Activated CD4-positive, alpha-beta T cell treated with anti-CD3 and anti-CD28 coated beads for 1 hour (primary cell): ENCODE results near the gene PFKFB4.

Experiments used
- DNase-seq: peaks from one replicate; pipeline ENCODE4 v3.0.0-alpha.2; 2020

The PFKFB4 gene

DNA sequence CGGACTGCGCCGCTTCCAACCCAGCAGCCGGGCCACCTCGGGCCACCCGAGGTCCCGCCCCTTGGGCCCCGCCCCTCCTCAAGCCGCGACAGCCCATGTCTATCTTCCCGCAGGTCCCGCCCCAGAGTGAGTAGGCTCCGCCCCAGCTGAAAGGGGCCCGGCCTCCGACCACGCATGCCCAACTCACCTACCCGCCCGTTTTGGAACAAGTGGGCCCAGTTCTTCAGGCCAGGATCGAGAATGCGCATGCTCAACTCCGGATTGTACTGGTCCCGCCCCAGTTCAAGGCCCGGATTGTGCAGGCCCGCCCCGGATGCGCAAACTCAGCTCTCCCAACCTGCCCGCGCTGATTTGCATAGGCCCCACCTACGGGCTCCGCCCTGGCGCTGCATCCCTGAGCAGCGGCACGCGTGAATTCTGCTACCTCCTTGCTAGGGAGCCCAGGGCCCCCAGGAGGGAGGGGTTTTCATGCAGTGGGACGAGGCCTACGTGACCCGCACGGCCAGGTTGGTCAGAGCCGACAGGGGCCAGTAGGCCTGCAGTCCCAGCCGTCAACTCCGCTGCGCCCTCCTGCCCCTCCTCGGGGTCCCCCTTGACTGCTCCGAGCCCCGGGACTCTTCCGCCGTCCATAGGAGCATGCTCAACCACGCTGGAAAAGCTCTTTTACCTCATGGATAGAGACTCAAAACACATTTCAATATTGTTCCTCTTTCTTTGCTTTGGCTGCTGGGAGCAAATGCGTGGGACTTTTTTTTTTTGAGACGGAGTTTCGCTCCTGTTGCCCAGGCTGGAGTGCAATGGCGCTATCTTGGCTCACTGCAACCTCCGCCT is at the start of gene PFKFB4:
PFKFB4 (minus strand) TSS at position 8 of the 831 bp plus-strand sequence. CDS start 26 bp downstream, outside the sequence.
- DNase-seq = peak; percentile 99

DNA sequence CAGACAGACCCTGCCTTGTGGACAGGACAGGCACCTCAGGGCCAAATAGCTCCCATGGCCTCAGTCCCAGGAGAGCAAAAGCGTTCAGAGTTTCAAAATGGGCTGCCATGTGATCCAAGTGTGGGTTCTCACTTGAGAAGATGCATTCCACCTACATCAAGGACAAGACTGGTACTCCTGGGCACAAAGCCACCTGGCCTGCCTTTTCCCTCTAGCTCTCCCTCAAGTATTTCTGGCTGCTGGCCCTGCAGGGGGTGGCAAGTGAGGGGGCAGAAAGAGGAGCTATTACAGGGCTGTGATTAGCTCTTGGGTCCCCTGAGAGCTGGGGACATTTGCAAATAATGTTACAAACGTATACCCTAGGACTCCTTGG is 45.0 kb upstream of the PFKFB4 start:
- no peak for DNase-seq

DNA sequence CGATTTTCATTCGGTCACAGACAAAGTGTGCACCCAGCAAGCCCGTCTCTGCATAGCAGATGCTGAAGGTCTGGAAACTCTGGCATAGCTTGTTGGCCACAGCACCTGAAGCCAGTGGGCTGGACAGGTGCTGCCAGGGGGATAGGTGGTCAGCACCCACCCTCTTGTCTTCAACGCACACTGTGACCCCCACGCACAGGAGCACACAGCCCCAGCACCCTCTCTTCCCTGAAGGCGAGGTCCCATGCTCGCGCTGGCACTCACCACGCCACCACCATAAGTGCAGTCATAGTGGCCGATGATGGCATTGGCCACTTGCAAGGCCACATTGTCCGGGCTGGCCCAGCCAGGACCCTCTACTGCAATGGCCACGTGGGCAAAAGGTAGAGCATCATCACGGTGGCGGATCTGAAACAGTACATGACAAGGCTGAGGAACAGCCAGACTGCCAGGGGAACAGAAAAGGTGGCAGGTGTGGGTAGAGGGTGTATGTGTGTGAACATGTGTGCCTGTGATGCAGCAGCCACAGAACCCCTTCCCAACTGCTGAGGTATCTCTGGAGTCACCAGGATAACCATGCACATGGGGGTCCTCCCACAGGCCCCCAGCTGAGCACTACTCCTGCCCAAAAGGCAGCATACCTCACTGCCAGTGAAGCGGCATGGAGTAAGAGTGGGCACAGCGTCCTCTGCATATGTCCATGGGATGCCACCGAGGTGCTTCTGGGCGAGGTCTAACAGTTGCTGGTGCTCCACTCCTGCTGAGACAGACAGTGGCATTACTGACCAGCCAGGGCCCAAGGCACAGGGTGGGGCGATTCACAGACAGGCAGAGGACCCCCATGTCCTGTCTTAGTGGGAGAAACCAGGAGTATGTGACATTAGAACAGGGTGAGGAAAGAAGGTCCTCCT is 44.4 kb upstream of the PFKFB4 start:
- no peak for DNase-seq

DNA sequence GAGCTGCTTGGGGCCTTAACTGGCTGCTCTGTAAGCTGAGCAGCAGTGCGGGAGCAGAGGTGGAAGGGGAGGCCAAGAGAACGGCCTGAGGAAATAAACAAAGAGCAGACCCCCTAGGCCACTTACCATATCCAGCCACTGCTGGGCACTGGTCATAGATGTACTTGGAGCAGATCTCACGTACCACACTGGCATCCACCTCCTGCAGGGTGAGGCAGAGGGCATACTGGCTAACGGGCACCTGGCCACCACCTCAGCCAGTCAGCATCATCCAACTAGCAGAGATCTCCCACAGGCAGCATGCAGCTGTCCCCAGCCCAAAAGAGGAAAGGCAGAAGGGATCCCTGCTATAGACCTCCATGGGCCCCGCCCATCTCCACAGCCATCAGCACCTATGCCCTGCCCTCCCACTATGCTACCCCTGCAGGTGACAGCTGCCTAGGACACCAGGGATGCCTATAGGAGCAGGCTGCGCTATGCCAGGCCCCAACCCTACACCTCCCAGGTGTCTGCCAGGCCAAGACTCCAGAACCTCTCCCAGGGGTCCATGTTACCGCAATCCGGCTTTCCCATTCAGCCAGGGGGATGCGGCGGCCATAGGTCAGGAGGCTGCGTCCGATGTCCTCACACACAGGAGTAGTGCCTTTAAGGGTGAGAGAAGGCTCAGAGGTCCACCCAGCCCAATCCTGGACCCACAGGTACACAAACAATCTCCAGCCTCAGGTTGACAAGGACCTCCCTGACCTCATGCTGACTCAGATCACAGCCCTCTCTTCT is 43.1 kb upstream of the PFKFB4 start:
- DNase-seq = no peak

DNA sequence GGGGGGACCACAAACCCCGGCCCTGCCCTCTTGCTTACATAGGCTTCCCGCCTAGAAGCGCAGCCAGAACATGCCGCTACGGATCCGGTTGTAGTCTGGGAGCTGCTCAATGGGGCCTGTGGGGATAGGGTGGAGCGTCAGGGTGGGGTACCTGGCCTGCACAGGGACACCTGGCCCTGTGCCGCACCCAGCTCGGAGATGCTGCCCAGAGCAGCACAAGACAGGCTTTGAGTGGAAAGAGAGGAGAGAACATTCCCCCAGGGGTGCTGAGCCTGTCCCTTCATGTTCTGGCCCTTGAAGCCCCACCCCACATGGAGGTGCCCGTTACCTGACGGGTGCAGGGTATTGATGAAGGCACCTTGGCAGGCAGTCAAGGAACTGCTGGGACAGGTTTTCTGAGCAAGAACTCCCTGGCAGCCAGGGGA is 42.5 kb upstream of the PFKFB4 start:
- DNase-seq = no peak

DNA sequence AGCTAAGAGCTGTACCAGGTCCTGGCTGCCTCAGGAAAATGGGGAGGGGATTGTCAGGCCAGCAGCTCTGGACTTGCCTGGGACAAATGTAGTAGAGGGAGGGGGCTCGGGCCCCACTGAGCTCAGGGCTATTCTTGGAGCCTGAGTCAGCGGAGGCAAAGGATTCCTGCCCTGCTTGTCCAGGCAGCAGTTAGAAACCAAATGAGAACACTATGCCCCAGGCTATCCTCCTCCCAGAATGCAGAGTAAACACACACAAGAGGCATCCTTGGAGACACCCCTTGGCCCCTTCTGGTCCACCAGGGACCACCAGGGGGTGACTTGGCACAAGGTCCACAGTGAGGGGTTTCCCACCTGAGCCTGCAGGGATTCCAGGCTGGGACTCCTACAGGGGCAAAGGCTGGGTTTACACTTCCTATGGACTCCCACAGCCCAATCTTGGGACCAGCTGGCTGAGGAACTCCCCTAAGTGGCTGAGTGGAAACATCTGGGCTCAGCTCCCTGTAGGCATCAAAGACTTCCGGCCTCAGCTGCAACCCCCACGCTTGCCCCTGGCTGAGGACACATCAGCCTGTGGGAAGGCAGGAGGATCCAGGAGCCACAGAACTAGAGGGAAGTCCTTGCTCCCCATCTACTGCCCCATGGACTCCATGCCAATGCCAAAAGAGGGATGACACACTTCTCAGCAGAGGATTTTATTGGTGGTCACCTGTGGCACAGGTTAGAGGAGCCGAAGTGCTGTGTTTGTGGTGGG is 41.9 kb upstream of the PFKFB4 start:
- DNase-seq = no peak

DNA sequence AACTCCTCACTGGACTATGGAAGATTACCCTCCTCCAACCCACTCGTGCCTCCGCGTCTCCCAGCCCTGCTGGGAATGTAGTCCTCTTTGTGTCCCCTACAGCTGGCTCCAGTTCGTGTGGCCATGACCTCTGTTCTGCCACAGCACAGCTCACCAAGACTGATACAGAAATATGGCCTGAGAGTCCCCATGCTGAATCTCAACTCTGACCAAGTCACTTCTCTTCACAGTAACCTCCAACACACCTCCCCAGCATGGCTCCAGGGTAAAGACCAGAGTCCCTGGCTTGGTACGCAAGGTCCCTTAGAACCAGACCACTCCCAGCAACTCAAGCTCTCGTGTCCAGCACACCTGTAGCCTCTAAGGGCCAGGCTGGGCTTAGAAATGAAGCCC is 40.8 kb upstream of the PFKFB4 start:
- no peak for DNase-seq

DNA sequence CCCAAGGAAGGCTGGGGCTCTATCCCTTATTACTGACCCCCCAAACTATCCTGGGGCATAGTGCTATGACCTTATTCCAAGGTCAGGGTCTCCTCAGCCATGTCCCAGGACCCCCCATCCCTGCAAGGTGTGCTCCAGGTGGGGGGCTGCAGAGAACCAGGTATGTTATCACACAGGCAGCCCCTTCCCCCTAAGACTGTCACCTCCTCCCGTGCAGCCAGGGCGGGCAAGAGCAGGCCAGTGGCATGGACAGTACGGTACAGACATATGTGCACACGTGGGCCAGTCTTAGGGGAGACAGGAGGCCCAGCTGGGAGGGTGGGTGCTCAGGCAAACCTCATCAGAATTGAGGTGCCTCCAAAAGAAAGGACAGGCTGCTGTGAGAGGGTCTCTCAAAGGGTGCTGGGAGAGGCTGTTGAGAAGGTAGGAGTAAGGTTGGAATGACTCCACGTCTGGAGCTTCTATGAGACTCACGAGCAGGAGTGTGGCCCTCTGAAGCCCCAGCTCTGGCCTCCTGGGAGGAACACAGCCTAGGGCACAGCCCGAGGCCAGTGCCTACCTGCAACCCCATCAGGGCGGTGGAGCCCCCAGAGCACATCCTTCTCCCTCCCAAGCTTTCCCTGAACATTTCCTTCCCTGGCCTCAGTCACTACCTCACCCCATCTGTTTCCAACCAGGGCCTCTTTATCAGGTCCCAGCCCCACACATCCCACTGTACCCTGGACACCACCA is 40.2 kb upstream of the PFKFB4 start:
- DNase-seq = no peak

DNA sequence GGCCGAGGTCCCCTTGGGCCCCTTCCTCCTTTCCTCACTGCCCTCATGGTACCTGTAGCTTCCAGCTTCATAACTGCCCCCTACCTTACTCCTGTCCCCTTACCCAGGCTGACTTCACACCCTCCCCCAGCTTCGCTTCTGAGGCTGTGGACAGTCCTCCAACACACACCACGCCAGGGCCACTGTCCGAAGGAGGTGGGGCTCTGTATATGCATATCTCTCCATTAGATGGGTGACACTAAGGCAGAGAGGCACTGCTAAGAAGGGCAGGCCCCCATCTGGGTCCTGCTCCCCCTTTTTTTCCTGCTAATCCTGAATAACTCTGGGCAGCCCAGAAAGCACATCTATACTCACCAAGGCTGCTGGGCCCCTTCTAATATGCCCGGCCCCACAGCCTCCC is 39.6 kb upstream of the PFKFB4 start:
- DNase-seq = no peak

DNA sequence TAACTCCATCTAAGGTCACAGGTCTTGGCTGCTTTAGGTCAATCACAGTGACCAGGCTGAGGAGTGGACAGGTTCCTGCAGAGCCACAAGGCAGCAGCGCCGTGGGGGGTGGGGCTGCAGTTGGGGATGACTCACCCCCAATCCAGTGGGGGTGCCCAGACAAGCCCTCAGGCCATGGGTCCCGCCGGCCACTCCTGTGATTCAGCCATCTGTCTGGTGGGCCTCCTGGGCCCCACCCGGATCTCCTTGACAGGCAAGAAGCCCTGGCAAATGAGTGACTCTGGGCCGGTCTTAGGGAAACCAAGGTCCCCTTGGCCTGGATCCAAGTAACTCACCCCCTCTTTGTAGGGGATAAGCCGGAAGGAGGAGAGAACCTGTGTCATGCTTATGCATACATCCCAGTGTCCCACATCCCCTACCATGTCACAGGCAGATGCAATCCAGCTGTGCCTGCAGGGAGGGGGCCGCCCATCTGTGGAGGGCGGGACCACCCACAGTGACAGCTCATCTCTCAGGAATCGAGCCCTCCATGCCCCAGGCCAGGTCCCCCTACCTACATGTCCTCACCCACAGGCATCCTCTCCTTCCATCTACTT is 39.0 kb upstream of the PFKFB4 start:
- DNase-seq = no peak

DNA sequence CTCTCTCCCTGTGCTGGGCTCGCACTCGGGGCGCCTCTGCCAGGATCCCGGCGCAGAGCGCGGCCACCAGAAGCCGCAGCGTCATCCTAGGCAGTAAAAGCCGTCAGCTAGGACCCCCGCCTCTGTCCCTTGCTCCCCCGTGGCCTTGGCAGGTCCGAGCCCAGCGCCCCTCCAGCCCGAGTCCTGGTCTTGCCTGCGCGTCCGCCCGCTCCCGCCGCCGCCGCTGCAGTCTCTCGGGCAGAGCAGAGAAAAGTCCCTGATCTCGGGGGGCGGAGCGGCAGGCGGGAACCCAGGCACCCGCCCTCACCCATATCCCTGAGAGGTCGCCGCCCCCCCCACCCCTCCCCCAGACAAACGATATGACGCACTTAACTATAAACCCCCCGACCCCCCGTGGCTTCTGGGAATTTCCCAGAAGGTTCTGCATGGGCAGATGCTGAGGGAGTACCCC is 38.5 kb upstream of the PFKFB4 start, which contains the start of gene COL7A1:
COL7A1 (minus strand) TSS at position 255 of the 451 bp plus-strand sequence; CDS start at position 85, 170 bp downstream.
- DNase-seq = no peak

DNA sequence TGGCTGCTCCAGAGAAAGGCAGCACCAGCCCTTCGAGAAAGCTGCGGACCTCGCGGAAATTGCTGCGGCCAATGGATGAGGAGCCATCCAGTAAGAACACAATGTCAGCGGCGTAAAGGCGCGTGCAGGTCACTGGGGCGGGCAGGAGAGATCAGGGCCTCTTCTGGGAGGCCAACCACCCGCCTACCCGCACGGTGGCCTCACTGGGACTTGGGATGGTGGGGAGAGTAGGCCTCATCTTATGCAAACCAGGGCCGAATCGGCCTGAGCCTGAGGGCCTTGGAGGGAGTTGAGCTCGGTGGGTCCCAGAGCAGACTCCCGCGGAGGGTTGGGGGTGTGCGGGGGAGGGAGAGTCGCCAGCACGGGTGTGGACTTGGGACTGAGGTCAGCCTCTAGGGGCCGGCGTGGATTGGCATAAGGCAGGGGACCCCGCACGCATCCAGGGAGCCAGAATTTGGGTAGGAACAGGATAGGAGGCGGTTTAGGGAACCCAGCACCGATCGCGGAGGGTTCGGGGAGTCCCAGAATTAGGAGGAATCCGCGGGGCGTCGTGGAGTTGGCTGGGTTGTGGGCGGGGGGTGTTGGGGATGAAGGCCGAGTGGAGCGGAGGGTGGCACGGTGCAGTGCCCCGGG is 37.9 kb upstream of the PFKFB4 start:
- no peak for DNase-seq

DNA sequence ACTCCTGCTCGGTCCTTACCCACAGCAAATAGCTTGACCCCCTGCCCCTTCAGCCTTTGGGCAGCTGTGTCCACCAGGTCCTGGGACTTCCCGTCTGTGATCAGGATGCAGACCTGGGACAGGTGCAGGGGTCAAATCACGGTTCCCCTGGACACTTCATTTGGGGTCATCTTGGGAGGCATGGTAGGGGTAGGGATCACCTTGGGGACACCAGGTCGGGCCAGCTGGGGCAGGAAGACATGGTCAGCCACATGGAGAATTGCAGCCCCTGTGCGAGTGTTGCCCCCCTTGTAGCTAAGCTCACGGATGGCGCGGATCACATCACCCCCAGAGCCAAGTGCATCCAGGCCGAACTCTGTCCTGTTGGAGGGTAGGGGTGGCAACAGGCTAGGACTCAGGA is 36.7 kb upstream of the PFKFB4 start:
- DNase-seq = no peak

DNA sequence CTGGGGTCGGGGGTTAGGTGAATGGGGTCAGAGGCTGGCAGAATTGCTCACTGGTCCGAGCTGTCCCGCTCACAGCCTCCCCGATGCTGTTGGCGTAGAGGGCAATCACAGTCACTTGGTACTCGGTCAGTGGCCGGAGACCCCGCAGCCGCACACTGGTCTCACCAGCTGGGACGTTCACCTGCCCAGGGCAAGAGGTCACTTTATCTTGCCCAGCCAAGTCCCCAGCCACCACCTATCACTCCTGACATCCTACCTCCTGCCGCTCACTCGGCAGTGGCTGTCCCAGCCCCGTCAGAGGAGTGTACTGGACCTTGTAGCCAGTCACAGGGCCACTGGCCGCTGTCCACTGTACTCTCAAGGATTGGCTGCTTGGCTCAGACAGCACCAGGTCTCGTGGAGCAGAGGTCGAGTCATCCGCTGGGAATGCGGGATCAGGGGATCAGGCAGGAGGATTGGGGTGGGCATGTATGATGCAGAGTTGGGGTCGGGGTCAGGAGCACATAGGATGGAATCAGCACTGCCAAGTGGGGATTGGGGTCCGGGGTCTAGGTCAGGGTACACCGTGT is 36.0 kb upstream of the PFKFB4 start:
- no peak for DNase-seq

DNA sequence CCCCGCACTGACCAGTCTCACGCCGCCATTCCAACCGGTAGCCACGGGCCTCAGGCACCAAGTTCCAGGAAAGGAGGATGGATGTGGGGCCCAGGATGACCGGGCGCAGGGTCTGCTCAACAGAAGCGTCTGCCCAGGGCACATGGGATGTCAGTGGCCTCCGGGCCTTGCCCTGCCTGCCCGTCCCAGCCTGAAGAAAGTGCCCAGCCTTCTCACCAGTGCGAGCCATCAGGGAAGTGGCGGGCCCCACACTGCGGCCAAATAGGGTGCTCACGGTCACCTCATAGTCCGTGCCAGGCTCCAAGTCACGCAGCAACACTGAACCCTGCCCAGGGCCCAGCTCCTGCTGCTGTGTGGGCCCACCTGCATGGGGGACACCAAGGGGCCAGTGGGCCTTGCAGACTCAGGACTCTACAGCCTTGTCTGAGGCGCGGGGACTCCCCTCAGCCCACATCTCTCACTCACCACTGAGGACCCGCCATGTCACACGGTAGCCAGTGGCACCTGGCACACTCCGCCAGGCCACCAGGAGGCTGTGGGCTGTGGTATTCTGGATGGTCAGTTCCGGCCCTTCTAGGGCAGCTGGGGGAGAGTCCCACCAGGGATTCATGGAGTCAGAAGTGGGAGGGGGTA is 35.4 kb upstream of the PFKFB4 start:
- no peak for DNase-seq

DNA sequence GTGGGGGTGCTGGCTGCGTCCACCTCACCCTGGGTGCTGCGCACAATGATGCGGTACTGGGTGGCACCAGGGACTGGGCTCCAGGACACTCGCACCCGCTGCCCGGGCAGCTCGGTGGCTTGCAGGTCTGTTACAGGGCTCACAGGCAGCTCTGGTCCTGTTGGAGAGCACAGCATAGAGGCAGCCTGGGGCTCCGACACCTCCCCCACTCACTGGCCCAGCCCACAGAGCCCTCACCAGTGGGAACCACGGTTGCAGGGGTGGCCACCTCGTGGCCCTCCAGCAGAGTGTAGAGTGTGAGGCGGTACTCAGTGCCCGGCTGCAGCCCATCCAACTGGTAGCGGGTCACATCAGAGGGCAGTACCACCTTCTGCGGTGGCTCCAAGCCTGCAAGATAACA is 34.8 kb upstream of the PFKFB4 start:
- no peak for DNase-seq

DNA sequence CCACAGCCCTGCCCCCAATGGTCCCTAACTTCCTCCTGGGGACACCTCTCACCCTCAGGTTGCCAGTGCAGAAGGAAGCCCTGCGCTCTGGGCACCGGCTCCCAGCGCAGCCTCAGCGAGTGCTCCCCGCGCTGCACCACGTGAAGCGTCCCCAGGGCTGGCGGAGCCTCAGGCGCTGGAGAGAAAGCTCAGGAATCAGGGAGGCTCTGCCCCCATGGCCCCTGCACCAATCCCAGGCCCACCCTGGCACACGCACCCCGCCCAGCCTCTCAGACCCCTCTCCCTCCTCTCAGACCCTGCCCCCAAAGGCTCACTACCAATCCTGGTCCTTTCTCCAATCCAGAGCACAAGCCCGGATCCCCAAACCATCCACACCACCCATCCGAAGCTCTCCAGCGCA is 31.6 kb upstream of the PFKFB4 start:
- DNase-seq = no peak

DNA sequence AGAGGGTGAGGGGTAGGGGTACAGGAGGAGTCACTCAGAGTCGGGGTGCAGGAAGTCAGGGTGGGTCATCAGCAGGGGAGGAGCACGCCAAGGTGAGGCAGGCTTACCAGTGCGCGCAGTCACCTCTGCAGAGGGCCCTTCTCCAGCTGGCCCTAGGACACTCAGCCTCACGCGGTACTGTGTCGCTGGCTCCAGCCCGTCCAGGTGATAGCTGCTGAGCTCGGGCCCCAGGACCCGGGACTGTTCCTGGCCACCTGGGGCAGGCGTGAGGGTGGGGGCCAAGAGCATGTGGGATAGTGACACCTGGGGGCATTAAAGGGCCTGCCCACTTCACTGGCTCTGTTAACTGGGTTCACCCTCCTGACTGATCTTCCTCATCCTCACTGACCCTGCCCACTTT is 31.1 kb upstream of the PFKFB4 start:
- DNase-seq = no peak

DNA sequence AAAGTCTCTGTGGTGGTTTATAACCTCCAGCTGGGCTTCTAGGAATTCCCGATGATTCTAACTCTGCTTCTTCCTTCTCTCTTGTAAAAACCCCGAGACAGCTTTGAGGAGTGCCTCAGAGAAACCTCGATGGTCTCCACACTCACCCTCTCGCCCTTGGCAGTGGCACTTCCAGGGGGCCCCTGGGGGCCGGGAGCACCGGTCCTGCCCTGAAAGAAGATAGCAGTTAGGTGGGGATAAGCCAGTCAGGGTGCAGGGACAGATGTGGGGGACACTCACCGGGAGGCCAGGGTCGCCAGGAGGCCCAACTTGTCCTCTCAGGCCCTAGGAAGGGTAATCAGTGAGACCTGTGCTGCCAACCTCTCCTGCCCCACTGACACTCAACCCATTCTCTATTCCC is 28.8 kb upstream of the PFKFB4 start:
- no peak for DNase-seq

DNA sequence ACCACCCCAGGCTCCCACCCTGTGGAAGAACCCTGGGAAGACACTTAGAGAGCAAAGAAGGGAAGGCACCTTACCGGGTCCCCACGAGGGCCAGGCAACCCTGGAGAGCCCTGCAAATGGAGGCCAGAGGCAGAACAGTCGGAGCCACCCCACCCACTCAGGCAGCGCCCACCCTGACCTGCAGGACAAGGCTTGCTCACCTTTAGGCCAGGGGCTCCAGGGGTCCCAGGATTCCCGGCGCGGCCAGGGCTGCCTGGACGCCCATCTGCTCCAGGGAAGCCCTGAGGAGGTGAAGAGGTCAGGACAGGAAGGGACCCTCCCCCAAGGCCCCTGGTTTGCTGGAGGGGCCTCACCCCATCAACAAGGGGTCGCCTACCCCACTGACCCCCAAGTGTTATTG is 28.2 kb upstream of the PFKFB4 start:
- no peak for DNase-seq
